ENCODE results near the gene BRD9. TPM values are rescaled to one million over a fixed set of nuclear protein-coding genes. Genes with fewer than 3 reads are reported as not detected.
"Not testable (repeated sequence)": the region's sequence is repeated elsewhere in the genome, so short reads cannot be mapped to it uniquely, and the experiment has no call there.

Gene BRD9
- total RNA-seq, 2 experiments from 2014 or later: 46.7 to 49.7 TPM

GRCh38 chr5:932628-933250 is 40.1 kb upstream of the BRD9 start:
- H3K27me3 Mint-ChIP-seq: peaks cover 4% of the 10 kb centered on the region
- intact Hi-C loops (cut with DNase I, micrococcal nuclease): no loop called here
- peaks cover 16% of the 10 kb centered on the region for H3K4me1 Mint-ChIP-seq
- no peak overlapping the region for H3K27ac Mint-ChIP-seq
- ChIA-PET POLR2A (no interaction called here), CTCF (interaction anchor here (1.9 to 4.3 kb wide), 2 partner anchors 9 to 73 kb away, joined by 5 to 19 read pairs; no protein-coding TSS in a partner anchor)
- no peak overlapping the region for H3K4me3 Mint-ChIP-seq
- ATAC-seq (peak; percentile 55), DNase-seq (peak; percentile 28)
- no peaks in the 10 kb centered on the region for H3K9me3 Mint-ChIP-seq (ENCODE audit: low read depth)
- no peaks in the 10 kb centered on the region for H3K36me3 Mint-ChIP-seq (ENCODE audit: low read depth)

GRCh38 chr5:932151-932627 is 39.6 kb upstream of the BRD9 start:
- ChIA-PET CTCF (interaction anchor here (1.5 to 4.3 kb wide), 3 partner anchors 8 to 208 kb away, joined by 4 to 19 read pairs (median 5); no protein-coding TSS in a partner anchor), POLR2A (no interaction called here)
- DNase-seq (no peak), ATAC-seq (no peak)
- Mint-ChIP-seq H3K36me3 (ENCODE audit: low read depth) (peaks cover 1% of the 10 kb centered on the region), H3K4me1 (peaks cover 16% of the 10 kb centered on the region), H3K9me3 (ENCODE audit: low read depth) (no peaks in the 10 kb centered on the region), H3K27me3 (peaks cover 8% of the 10 kb centered on the region), H3K4me3 (no peak overlapping the region), H3K27ac (no peak overlapping the region)
- intact Hi-C loops (cut with DNase I, micrococcal nuclease): no loop called here

DNA sequence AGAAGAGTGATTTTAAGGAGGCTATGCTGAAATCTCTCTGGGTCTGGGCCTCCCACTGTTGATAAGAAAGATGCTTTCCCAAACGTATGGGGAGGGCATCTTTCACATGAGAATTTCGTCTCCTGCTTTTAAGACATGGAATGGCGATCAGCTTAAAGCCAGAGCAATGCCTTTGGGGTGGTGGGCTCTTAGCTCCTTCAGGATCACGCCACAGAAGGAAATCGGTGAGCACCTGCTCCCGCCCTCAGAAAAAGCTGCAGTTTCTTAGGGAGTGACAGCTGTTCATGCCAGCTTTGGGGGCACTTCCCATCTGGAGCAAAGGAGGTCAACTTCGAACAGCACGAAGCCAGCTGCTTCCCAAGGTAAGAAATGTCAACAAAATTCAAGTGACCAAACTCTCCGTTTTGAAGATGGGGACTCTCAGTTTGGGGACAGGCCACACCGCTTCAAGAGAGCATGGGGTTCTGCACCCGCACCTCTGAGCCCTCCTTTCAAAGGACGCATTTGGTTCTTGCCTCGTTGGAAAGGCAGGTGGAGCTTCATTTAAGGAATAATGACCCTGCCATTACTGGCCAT is 39.1 kb upstream of the BRD9 start:
- peaks cover 17% of the 10 kb centered on the region for H3K4me1 Mint-ChIP-seq
- POLR2A ChIA-PET: no interaction called here
- CTCF ChIA-PET: interaction anchor here (1.5 to 1.9 kb wide), 2 partner anchors 74 to 209 kb away, joined by 4 to 5 read pairs; no protein-coding TSS in a partner anchor
- no peak for DNase-seq
- H3K36me3 Mint-ChIP-seq (ENCODE audit: low read depth): peaks cover 1% of the 10 kb centered on the region
- peaks cover 10% of the 10 kb centered on the region for H3K27me3 Mint-ChIP-seq
- H3K27ac Mint-ChIP-seq: no peak overlapping the region
- no peak for ATAC-seq
- H3K9me3 Mint-ChIP-seq (ENCODE audit: low read depth): no peaks in the 10 kb centered on the region
- intact Hi-C loops (cut with DNase I, micrococcal nuclease): no loop called here
- no peak overlapping the region for H3K4me3 Mint-ChIP-seq

DNA sequence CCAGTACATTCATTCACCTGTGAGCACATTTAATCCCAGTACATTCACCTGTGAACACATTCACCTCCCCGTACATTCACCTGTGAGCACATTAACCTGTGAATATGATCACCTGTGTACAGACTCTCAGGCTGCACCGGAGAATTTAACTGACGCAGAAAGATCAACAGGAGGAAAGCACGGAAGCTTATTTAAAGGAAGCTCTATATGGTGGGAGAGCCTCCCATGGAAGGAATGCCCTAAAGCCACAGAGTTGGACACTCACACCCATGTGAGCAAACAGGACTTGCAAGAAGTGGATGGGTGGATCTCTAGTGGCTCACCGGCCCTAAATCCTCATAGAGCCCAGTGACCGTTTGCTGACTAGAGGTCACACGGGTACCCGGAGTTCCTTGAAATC is 38.3 kb upstream of the BRD9 start:
- DNase-seq (no peak), ATAC-seq (no peak)
- Mint-ChIP-seq H3K27me3 (peaks cover 18% of the 10 kb centered on the region), H3K36me3 (ENCODE audit: low read depth) (peaks cover 1% of the 10 kb centered on the region), H3K9me3 (ENCODE audit: low read depth) (no peaks in the 10 kb centered on the region), H3K4me3 (no peak overlapping the region), H3K4me1 (peaks cover 25% of the 10 kb centered on the region), H3K27ac (no peak overlapping the region)
- ChIA-PET CTCF (interaction anchor here (1.5 kb wide), 1 partner anchor 209 kb away, joined by 4 read pairs; no protein-coding TSS in a partner anchor), POLR2A (no interaction called here)
- intact Hi-C loops (cut with DNase I, micrococcal nuclease): no loop called here

- no peak for ATAC-seq
- Mint-ChIP-seq H3K36me3 (ENCODE audit: low read depth) (peaks cover 1% of the 10 kb centered on the region), H3K27ac (no peak overlapping the region), H3K4me1 (peaks cover 30% of the 10 kb centered on the region), H3K9me3 (ENCODE audit: low read depth) (no peaks in the 10 kb centered on the region), H3K27me3 (peaks cover 25% of the 10 kb centered on the region), H3K4me3 (no peak overlapping the region)
- POLR2A ChIA-PET: no interaction called here
- no peak for DNase-seq
- intact Hi-C loops (cut with DNase I, micrococcal nuclease): no loop called here
- CTCF ChIA-PET: no interaction called here
Observed at GRCh38 chr5:929596-929995, 37.0 kb upstream of the BRD9 start.

- DNase-seq; H3K27ac Mint-ChIP-seq; intact Hi-C loops (cut with DNase I, micrococcal nuclease); POLR2A ChIA-PET; CTCF ChIA-PET; ATAC-seq; H3K9me3 Mint-ChIP-seq (ENCODE audit: low read depth); H3K4me3 Mint-ChIP-seq; H3K36me3 Mint-ChIP-seq (ENCODE audit: low read depth): not testable (repeated sequence)
- Mint-ChIP-seq H3K4me1 (peaks cover 30% of the 10 kb centered on the region), H3K27me3 (peaks cover 25% of the 10 kb centered on the region)
Observed at GRCh38 chr5:929182-929581, 36.6 kb upstream of the BRD9 start.

GRCh38 chr5:927172-928015 is 34.8 kb upstream of the BRD9 start:
- H3K36me3 Mint-ChIP-seq (ENCODE audit: low read depth): peaks cover 1% of the 10 kb centered on the region
- ChIA-PET CTCF (no interaction called here), POLR2A (no interaction called here)
- no peaks in the 10 kb centered on the region for H3K9me3 Mint-ChIP-seq (ENCODE audit: low read depth)
- H3K4me1 Mint-ChIP-seq: peaks cover 26% of the 10 kb centered on the region
- H3K27me3 Mint-ChIP-seq: peaks cover 25% of the 10 kb centered on the region
- ATAC-seq (no peak), DNase-seq (no peak)
- H3K4me3 Mint-ChIP-seq: no peak overlapping the region
- intact Hi-C loops (cut with DNase I, micrococcal nuclease): no loop called here
- H3K27ac Mint-ChIP-seq: peak overlapping the region; percentile 15

DNA sequence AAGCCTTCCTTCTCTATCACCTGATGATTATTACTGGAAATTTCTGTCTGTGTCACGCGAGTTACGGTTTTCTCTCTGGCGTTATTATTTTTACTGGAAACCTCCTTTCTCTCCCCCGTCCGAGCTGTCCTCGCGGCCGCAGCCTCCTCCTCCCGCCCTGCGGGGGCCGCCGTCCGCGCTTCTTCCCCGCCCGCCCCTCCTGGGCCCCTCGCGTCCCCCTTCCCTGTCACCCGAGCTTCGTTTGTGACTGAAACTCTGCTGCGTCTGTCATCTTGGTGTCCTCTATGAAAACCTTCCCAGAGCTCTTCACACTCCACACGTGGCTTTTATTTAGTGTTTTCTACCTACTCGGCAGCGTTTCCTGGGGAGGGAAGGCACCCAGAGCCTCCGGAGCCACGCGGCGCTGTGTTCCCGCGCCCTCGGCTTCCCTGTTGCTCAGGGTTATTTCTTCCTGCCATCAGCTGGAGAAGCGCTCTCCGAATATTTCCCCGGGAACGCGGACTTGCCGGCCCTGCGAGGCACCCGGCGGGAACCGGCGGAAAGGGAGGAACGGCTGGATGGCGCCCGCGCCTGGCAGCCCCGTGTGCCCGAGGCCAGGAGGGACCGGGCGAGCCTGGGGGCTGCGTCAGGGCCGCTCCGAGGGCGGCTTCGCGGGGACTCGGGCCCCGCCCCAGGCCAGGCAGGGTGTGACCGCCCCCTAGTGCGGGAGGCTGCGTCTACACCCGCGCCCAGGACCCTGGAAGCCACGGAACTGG is 34.0 kb upstream of the BRD9 start:
- ChIA-PET CTCF (interaction anchor here (0.7 kb wide), 1 partner anchor 213 kb away, joined by 3 read pairs; no protein-coding TSS in a partner anchor), POLR2A (no interaction called here)
- intact Hi-C loops (cut with DNase I, micrococcal nuclease): no loop called here
- no peak overlapping the region for H3K27ac Mint-ChIP-seq
- peaks cover 26% of the 10 kb centered on the region for H3K4me1 Mint-ChIP-seq
- no peaks in the 10 kb centered on the region for H3K9me3 Mint-ChIP-seq (ENCODE audit: low read depth)
- peaks cover 1% of the 10 kb centered on the region for H3K36me3 Mint-ChIP-seq (ENCODE audit: low read depth)
- peak; percentile 61 for ATAC-seq
- peaks cover 25% of the 10 kb centered on the region for H3K27me3 Mint-ChIP-seq
- DNase-seq: peak; percentile 56
- H3K4me3 Mint-ChIP-seq: no peak overlapping the region

- no peak overlapping the region for H3K27ac Mint-ChIP-seq
- ChIA-PET CTCF (interaction anchor here (0.5 to 2.3 kb wide), 21 partner anchors 10 to 722 kb away, joined by 3 to 19 read pairs (median 4); no protein-coding TSS in a partner anchor), POLR2A (no interaction called here)
- H3K27me3 Mint-ChIP-seq: peaks cover 25% of the 10 kb centered on the region
- no peaks in the 10 kb centered on the region for H3K9me3 Mint-ChIP-seq (ENCODE audit: low read depth)
- H3K4me3 Mint-ChIP-seq: no peak overlapping the region
- peaks cover 26% of the 10 kb centered on the region for H3K4me1 Mint-ChIP-seq
- intact Hi-C loops (cut with DNase I, micrococcal nuclease): loop anchor here (1.0 to 5.0 kb wide), 6 partner anchors 88 to 719 kb away; no protein-coding TSS in a partner anchor
- H3K36me3 Mint-ChIP-seq (ENCODE audit: low read depth): peaks cover 14% of the 10 kb centered on the region
- peak; percentile 87 for DNase-seq
- peak; percentile 88 for ATAC-seq
Observed at GRCh38 chr5:923281-923873, 30.8 kb upstream of the BRD9 start.

- POLR2A ChIA-PET: no interaction called here
- intact Hi-C loops (cut with DNase I, micrococcal nuclease): loop anchor here (1.0 to 5.0 kb wide), 6 partner anchors 89 to 720 kb away; no protein-coding TSS in a partner anchor
- H3K27ac Mint-ChIP-seq: no peak overlapping the region
- peaks cover 19% of the 10 kb centered on the region for H3K36me3 Mint-ChIP-seq (ENCODE audit: low read depth)
- no peaks in the 10 kb centered on the region for H3K9me3 Mint-ChIP-seq (ENCODE audit: low read depth)
- peaks cover 20% of the 10 kb centered on the region for H3K27me3 Mint-ChIP-seq
- ATAC-seq (no peak), DNase-seq (no peak)
- no peak overlapping the region for H3K4me3 Mint-ChIP-seq
- peaks cover 26% of the 10 kb centered on the region for H3K4me1 Mint-ChIP-seq
- CTCF ChIA-PET: interaction anchor here (1.1 to 2.3 kb wide), 4 partner anchors 88 to 720 kb away, joined by 3 to 8 read pairs (median 6); no protein-coding TSS in a partner anchor
Observed at GRCh38 chr5:922436-923280, 30.1 kb upstream of the BRD9 start.

All from activated CD4-positive, alpha-beta T cell treated with anti-CD3 and anti-CD28 coated beads for 36 hours (primary cell).